Activated naive CD4-positive, alpha-beta T cell treated with anti-CD3 and anti-CD28 coated beads for 36 hours (primary cell): Measurements from ENCODE around the gene OVOL2. TPM values are rescaled to one million over a fixed set of nuclear protein-coding genes. Genes with fewer than 3 reads are reported as not detected.
"Not testable (repeated sequence)": the region's sequence is repeated elsewhere in the genome, so short reads cannot be mapped to it uniquely, and the experiment has no call there.

Source experiments
- CTCF ChIA-PET: fragments of 350-600 bp; sonication (Branson Sonifier 250); formaldehyde crosslinking; loops from one replicate; lab custom pipeline; 2021; ENCODE audit warnings: antibody characterized with exemption; lab: Charles Lee
- DNase-seq: peaks from one replicate; pipeline ENCODE4 v3.0.0-alpha.2; 2020
- H3K27ac Mint-ChIP-seq: one replicate; pipeline ENCODE4 v1.8.0; 2021; ENCODE audit warnings: mild to moderate bottlenecking, mixed read lengths
- H3K27me3 Mint-ChIP-seq: one replicate; pipeline ENCODE4 v1.8.0; 2021; ENCODE audit warnings: low read depth, mixed read lengths
- H3K36me3 Mint-ChIP-seq: one replicate; pipeline ENCODE4 v1.8.0; 2021; ENCODE audit warnings: low read depth, mixed read lengths
- H3K4me1 Mint-ChIP-seq: one replicate; pipeline ENCODE4 v1.8.0; 2021; ENCODE audit warnings: low read depth, mixed read lengths
- H3K4me3 Mint-ChIP-seq: one replicate; pipeline ENCODE4 v1.8.0; 2021; ENCODE audit warnings: mild to moderate bottlenecking, moderate library complexity, mixed read lengths
- H3K9me3 Mint-ChIP-seq: one replicate; pipeline ENCODE4 v1.8.0; 2021; ENCODE audit warnings: mixed read lengths
- intact Hi-C: fragments of 100-400 bp; cut with micrococcal nuclease; formaldehyde crosslinking; loops from one replicate; pipeline ENCODE4 v1.15.1; 2023
- total RNA-seq, 2 experiments: library from RNA; stranded (reverse); gene quantifications; one replicate each; pipeline ENCODE4 v1.2.3, GENCODE V29; 2021

The OVOL2 gene
- total RNA-seq, 2 experiments from 2014 or later, result not detected

DNA sequence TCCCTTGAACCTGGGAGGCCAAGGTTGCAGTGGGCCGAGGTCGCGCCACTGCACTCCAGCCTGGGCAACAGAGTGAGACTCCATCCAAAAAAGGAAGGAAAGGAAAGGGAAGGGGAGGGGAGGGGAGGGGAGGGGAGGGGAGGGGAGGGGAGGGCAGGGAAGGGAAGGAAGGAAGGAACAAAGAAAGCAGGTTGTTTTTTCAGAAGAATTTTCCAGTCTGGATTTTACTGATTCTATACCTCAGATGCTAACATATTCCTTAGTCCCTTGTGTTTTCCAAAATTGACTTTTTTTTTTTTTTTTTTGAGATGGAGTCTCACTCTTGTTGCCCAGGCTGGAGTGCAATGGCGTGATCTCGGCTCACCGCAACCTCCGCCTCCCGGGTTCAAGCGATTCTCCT, 23.1 kb upstream of the OVOL2 start:
- CTCF ChIA-PET, H3K9me3 Mint-ChIP-seq, H3K36me3 Mint-ChIP-seq, intact Hi-C loops, H3K27ac Mint-ChIP-seq, H3K4me1 Mint-ChIP-seq, H3K4me3 Mint-ChIP-seq, DNase-seq, H3K27me3 Mint-ChIP-seq: not testable (repeated sequence)

DNA sequence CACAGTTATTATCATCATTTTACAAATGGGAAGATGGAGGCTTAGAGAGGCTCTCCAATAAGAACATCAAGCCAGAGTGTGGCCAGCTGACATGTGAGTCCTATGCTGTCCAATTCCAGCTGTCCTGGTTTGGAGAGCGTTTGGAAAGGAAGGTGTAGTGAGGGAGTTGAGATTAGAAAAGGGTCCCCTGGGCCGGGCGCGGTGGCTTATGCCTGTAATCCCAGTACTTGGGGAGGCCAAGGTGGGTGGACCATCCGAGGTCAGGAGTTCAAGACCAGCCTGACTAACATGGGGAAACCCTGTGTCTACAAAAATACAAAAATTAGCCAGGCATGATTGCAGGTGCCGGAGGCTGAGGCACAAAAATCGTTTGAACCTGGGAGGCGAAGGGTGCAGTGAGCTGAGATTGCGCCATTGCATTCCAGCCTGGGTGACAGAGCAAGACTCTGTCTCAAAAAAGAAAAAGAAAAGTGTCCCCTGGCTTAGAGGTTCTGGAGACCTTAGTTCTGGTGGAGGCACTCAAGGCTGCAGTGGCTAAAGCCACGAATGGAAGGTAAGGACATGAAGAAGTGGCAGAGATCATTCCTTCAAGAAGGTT, 22.1 kb upstream of the OVOL2 start:
- no peaks in the 10 kb centered on the region for H3K36me3 Mint-ChIP-seq
- H3K27ac Mint-ChIP-seq, result no peak overlapping the region
- DNase-seq, result no peak
- H3K9me3 Mint-ChIP-seq, result no peaks in the 10 kb centered on the region
- H3K27me3 Mint-ChIP-seq, result peaks cover 5% of the 10 kb centered on the region
- no peak overlapping the region for H3K4me3 Mint-ChIP-seq
- CTCF ChIA-PET, result no interaction called here
- H3K4me1 Mint-ChIP-seq, result no peaks in the 10 kb centered on the region
- intact Hi-C loops, result no loop called here

DNA sequence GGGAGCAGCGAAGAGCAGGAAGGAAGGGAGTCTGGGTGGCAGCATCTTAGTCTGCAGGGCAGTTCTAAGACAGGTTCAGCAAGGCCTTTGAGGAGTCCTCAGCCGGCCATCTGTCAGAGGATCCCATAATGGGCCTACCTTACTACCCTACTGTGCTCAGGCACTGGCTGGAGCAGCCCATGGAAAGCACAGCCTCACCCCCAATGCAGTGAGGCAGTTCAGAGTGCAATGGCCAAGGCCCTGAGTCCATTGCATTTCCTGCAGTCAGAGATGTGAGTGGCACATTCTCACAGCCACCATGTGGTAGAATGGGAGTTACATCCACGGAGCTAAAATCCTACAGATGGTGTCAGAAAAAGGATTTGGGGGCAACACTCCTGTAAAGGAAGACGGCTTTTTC, 19.4 kb upstream of the OVOL2 start:
- H3K9me3 Mint-ChIP-seq, result no peaks in the 10 kb centered on the region
- H3K4me3 Mint-ChIP-seq, result no peak overlapping the region
- H3K27me3 Mint-ChIP-seq, result peaks cover 12% of the 10 kb centered on the region
- DNase-seq, result no peak
- CTCF ChIA-PET, result no interaction called here
- H3K27ac Mint-ChIP-seq, result no peak overlapping the region
- H3K4me1 Mint-ChIP-seq, result no peaks in the 10 kb centered on the region
- intact Hi-C loops, result no loop called here
- no peaks in the 10 kb centered on the region for H3K36me3 Mint-ChIP-seq

DNA sequence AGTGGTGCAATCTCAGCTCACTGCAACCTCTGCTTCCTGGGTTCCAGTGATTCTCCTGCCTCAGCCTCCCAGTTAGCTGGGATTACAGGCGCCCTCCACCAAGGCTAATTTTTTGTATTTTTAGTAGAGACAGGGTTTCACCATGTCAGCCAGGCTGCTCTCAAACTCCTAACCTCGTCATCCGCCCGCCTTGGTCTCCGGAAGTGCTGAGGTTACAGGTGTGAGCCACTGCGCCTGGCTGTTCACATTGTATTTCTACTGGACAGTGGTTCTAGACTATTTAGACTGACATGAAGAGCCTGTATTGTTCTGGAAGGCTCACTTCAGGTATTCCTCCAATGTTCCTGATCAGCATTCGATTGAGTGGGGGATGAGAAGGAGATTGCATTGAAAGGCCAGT, 14.8 kb upstream of the OVOL2 start:
- Mint-ChIP-seq H3K27ac (no peak overlapping the region), H3K4me3 (no peak overlapping the region), H3K27me3 (peaks cover 17% of the 10 kb centered on the region), H3K36me3 (no peaks in the 10 kb centered on the region), H3K9me3 (no peaks in the 10 kb centered on the region), H3K4me1 (no peaks in the 10 kb centered on the region)
- intact Hi-C loops, result no loop called here
- CTCF ChIA-PET, result no interaction called here
- DNase-seq, result no peak

DNA sequence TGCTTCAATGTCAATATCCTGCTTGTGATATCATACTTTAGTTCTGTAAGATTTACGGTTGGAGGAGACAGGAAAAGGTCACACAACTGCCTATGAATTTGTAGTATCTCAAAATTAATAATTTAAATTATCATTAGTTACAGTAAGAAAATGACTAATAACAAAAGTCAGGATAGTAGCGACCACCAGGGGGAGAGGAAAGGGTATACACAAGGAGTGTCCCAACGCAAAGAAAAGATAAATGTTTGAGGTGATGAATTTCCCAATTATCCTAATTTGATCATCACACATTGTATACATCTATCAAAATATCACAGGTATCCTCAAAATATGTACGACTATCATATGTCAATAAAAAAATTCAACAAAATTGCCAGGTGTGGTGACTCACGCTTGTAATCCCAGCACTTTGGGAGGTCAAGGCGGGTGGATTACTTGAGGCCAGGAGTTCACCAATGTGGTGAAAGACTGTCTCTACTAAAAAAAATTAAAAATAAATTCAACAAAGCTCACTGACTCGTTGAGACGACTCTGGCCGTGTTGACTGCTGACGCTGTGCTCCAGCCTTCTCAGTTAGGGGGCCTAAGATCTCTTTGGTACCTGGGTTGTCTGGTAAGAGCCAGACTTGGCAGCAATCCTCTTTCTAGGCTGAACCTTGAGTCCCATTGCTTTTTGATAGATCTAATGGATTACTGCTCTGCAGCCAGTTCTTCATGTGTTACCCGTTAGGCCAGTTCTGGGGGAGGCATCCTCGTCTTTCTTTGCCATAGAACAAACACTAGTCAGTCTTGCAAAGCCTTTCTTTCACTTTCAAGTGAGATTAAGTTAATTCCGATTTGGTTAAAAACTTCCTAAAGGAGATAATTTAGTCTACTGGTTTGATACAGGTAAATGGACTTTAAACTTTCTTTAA, 9.0 kb upstream of the OVOL2 start:
- CTCF ChIA-PET, result no interaction called here
- no peak for DNase-seq
- intact Hi-C loops, result no loop called here
- Mint-ChIP-seq H3K4me3 (no peak overlapping the region), H3K4me1 (no peaks in the 10 kb centered on the region), H3K9me3 (no peaks in the 10 kb centered on the region), H3K36me3 (no peaks in the 10 kb centered on the region), H3K27me3 (peaks cover 12% of the 10 kb centered on the region), H3K27ac (no peak overlapping the region)

DNA sequence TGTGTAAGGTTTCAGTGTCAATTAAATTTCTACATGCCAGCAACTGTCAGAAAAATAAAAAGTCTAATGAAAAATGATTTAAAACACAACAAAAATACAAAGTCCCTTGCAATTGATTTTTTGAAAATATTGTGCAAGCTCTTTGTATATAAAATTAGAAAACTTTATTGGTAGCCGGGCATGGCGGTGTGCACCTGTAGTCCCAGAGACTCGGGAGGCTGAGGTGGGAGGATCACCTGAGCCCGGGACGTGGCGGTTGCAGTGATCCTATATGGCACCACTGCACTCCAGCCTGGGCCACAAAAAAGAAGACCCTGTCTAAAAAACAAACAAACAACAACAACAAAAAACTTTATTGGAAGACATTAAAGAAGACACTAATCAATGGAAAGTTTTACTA, 6.0 kb upstream of the OVOL2 start:
- DNase-seq, result no peak
- Mint-ChIP-seq H3K36me3 (no peaks in the 10 kb centered on the region), H3K4me3 (no peak overlapping the region), H3K27ac (no peak overlapping the region), H3K9me3 (no peaks in the 10 kb centered on the region), H3K27me3 (peaks cover 29% of the 10 kb centered on the region), H3K4me1 (no peaks in the 10 kb centered on the region)
- intact Hi-C loops, result no loop called here
- CTCF ChIA-PET, result interaction anchor here (0.6 kb wide), 1 partner anchor 25 kb away, joined by 3 read pairs; no protein-coding TSS in a partner anchor

DNA sequence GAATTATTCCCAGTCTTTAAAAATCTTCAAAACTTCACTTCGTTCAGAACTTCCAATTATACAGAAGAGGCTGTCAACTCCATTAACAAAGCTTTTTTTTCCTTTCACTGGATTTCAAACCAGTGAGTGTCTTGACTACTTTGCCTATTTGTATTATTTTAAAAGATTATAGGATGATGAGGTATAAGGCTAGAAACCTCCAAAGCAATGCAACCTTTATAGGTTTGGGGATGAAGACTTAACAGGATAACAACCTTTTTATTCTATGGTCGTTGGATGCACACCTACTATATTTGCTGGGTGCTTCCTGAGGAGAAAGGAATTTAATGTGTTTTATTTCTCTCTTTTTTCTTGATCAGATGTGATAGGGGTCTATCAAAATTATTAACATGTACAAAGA, 1.9 kb upstream of the OVOL2 start:
- Mint-ChIP-seq H3K36me3 (no peaks in the 10 kb centered on the region), H3K4me1 (peaks cover 14% of the 10 kb centered on the region), H3K4me3 (no peak overlapping the region), H3K27me3 (peaks cover 50% of the 10 kb centered on the region), H3K27ac (no peak overlapping the region), H3K9me3 (no peaks in the 10 kb centered on the region)
- CTCF ChIA-PET, result interaction anchor here (0.9 kb wide), 1 partner anchor 130 kb away, joined by 3 read pairs; no protein-coding TSS in a partner anchor
- DNase-seq, result no peak
- intact Hi-C loops, result loop anchor here (5.0 kb wide), 1 partner anchor 218 kb away; no protein-coding TSS in a partner anchor

DNA sequence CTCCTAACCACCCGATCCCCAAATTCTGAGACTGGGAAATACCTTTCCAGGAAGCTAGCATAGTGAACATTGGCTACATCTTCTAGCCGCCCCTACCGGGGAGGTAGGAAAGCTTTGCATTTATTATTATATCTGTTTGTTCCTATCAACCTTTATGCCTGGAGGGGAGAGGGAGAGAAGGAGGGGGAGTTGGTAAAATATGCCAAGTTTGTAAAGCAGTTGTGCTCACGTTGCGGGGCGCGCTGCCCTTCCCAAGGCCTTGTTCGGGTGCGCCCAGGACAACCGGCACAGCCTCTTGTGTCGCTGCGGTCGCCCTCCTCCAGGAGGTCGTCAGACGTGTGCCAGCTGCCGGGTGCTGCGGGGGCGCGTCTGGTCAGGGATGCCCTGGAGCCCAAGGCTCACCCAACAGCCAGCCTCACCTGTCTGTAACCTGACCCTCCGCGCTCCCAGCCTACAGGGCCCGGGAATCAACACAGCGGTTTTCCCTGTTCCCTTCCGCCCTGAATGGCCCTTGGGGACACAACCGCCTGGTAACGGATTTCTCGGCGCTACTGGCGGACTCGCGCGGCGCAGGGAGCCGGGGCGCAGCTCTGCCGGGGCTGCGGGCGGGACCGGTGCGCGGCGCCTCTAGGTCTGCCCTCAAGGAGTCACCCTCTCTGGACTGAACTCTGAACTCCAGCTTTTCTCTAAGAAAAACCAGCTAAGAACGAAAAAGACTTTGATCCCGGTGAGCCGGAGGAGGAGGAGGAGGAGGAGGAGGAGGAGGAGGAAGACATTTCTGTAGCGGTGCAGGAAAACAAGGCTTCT, 1.1 kb upstream of the OVOL2 start:
- CTCF ChIA-PET, result interaction anchor here (0.6 to 0.9 kb wide), 2 partner anchors 30 to 131 kb away, joined by 3 read pairs; no protein-coding TSS in a partner anchor
- DNase-seq, result no peak
- Mint-ChIP-seq H3K9me3 (no peaks in the 10 kb centered on the region), H3K4me1 (peaks cover 14% of the 10 kb centered on the region), H3K27ac (no peak overlapping the region), H3K4me3 (peak overlapping the region; percentile 50), H3K36me3 (no peaks in the 10 kb centered on the region), H3K27me3 (peaks cover 57% of the 10 kb centered on the region)
- intact Hi-C loops, result loop anchor here (5.0 kb wide), 1 partner anchor 218 kb away; no protein-coding TSS in a partner anchor

DNA sequence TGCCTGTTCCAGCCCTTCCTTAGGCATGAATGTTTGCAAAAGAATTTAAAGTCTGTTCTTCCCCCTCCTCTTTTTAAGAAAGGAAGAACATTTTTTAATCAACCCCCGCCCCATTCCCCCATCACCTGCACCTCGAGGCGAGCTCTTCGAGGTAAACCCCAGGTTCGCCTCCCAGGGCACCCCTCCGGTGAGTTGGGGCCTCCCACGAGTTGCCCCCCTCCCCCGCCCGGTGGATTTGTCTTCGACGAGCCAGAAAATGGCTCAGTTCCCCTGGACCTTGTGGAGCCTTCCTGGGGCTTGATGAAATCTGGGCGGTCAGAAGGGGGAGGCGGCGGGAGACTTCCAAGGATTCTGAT, 256 bp upstream of the OVOL2 start:
- H3K36me3 Mint-ChIP-seq, result no peaks in the 10 kb centered on the region
- H3K27ac Mint-ChIP-seq, result no peak overlapping the region
- H3K4me3 Mint-ChIP-seq, result peak overlapping the region; percentile 39
- DNase-seq, result no peak
- H3K4me1 Mint-ChIP-seq, result peaks cover 14% of the 10 kb centered on the region
- peaks cover 63% of the 10 kb centered on the region for H3K27me3 Mint-ChIP-seq
- intact Hi-C loops, result loop anchor here (5.0 kb wide), 1 partner anchor 219 kb away; no protein-coding TSS in a partner anchor
- no peaks in the 10 kb centered on the region for H3K9me3 Mint-ChIP-seq
- CTCF ChIA-PET, result interaction anchor here (0.6 kb wide), 1 partner anchor 29 kb away, joined by 3 read pairs; no protein-coding TSS in a partner anchor

DNA sequence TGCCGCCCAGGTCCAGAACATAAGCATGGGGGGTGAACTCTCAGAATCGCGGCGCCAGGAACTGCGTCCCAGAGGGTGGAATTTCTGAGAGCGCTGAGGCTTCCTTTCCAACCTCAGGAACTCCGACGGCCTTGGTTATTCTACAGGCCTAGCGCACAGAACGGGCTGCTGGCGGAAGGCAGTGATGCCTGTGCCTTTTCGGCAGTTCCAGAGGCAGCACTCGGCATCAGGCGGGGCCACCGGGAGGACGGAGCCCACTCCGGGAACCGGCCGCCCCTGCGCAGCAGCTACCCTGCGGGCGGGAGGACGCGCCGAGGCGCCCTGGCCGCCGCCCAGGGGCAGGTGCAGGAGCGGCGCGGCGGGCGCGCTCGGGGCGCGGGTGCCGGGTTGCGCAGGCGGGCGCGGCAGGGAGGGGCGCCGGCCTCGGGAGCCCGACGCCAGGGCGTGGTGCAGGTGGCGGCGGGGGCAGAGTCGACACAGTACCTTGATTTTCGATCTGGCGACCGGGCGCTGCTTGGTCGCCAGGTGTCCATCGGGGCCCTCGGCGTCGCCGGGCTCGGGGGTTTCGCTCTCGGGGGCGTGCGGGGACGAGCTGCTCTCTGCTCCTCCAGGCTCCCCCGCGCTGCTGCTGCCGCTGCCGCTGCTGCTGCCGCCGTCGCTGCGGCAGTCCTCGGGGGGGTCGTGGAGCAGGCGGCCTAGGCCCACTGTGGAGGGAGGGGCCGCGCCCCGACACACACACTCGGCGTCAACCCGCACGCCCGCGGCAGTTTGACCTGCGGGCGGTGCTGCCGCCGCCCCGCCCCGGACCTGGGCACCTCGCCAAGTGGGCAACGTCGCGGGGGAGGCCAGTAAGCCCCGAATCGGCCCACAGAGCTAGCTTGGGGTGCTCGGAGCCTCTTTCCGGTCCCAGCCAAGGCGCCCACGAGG, 1.3 kb downstream of the OVOL2 start:
- Mint-ChIP-seq H3K27ac (no peak overlapping the region), H3K36me3 (no peaks in the 10 kb centered on the region), H3K4me1 (peaks cover 14% of the 10 kb centered on the region), H3K4me3 (peak overlapping the region; percentile 61), H3K9me3 (no peaks in the 10 kb centered on the region), H3K27me3 (peaks cover 67% of the 10 kb centered on the region)
- intact Hi-C loops, result loop anchor here (5.0 kb wide), 1 partner anchor 221 kb away; no protein-coding TSS in a partner anchor
- CTCF ChIA-PET, result interaction anchor here (0.7 kb wide), 1 partner anchor 118 kb away, joined by 3 read pairs; no protein-coding TSS in a partner anchor
- no peak for DNase-seq

DNA sequence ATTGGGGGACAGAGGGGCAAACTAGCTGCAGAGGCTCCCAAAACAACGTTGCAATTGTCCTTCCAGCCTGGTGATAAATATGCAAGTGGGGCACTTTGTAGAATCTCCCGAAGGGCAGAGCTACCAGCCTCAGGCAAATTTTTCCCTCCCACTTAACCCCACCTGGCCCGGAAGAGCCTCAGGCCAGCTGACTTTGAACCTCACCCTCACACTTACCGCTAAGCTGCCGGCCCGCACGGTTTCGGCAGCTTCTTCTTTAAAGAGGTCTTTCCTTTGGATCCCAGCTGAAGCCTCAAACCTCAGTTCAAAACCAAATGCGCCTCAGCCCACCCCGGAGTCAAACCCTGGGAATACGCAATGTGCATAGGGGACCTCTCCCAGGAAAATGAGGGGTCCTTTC, 2.5 kb downstream of the OVOL2 start:
- Mint-ChIP-seq H3K9me3 (no peaks in the 10 kb centered on the region), H3K36me3 (no peaks in the 10 kb centered on the region), H3K27ac (no peak overlapping the region), H3K4me1 (peaks cover 14% of the 10 kb centered on the region), H3K27me3 (peaks cover 61% of the 10 kb centered on the region), H3K4me3 (no peak overlapping the region)
- intact Hi-C loops, result loop anchor here (5.0 kb wide), 1 partner anchor 222 kb away; no protein-coding TSS in a partner anchor
- no peak for DNase-seq
- CTCF ChIA-PET, result no interaction called here
